Type B pancreatic cell (in vitro differentiated cells): ENCODE results near the gene TREML4. TPM values are rescaled to one million over a fixed set of nuclear protein-coding genes. Genes with fewer than 3 reads are reported as not detected.

ENCODE experiments used
- DNase-seq: peaks from one replicate; pipeline ENCODE4 v3.0.0; 2021; ENCODE audit warnings: mixed read lengths; ENCODE audit not compliant: unreplicated experiment; ENCODE audit errors: extremely low spot score
- H3K27ac Mint-ChIP-seq: 2 replicates; pipeline ENCODE4 v1.8.0; 2021; ENCODE audit warnings: mild to moderate bottlenecking, mixed read lengths
- H3K27me3 Mint-ChIP-seq: 2 replicates; pipeline ENCODE4 v1.8.0; 2021; ENCODE audit warnings: mixed read lengths
- H3K36me3 Mint-ChIP-seq: 2 replicates; pipeline ENCODE4 v1.8.0; 2021; ENCODE audit warnings: mixed read lengths
- H3K4me1 Mint-ChIP-seq: one replicate; pipeline ENCODE4 v1.8.0; 2021; ENCODE audit warnings: mixed read lengths; ENCODE audit not compliant: unreplicated experiment
- H3K4me3 Mint-ChIP-seq: 2 replicates; pipeline ENCODE4 v1.8.0; 2021; ENCODE audit warnings: mild to moderate bottlenecking, mixed read lengths
- H3K9me3 Mint-ChIP-seq: 2 replicates; pipeline ENCODE4 v1.8.0; 2021; ENCODE audit warnings: mixed read lengths
- CTCF ChIP-seq: fragments of 200-600 bp; sonication (generic); conservative IDR thresholded peaks from 2 replicates; pipeline ENCODE4 v1.5.0; 2021; ENCODE audit warnings: antibody characterized with exemption, mild to moderate bottlenecking
- total RNA-seq: library from RNA; stranded (reverse); gene quantifications from 2 replicates; pipeline ENCODE4 v1.2.1, GENCODE V29; 2021; ENCODE audit warnings: low replicate concordance

The TREML4 gene
- total RNA-seq, 1 donor from 2014 or later: not detected

- Mint-ChIP-seq H3K4me1 (peaks cover 17% of the 10 kb centered on the region), H3K4me3 (no peak overlapping the region), H3K27me3 (peaks cover 26% of the 10 kb centered on the region), H3K36me3 (peaks cover 3% of the 10 kb centered on the region), H3K9me3 (peaks cover 7% of the 10 kb centered on the region), H3K27ac (no peak overlapping the region)
- TF ChIP-seq CTCF: no peak
- DNase-seq: no peak
Observed at GRCh38 chr6:41280381-41281057, 52.4 kb downstream of the TREML4 start.

- H3K4me3 Mint-ChIP-seq: no peak overlapping the region
- peaks cover 3% of the 10 kb centered on the region for H3K36me3 Mint-ChIP-seq
- H3K9me3 Mint-ChIP-seq: peaks cover 12% of the 10 kb centered on the region
- TF ChIP-seq CTCF: no peak
- H3K27me3 Mint-ChIP-seq: peaks cover 20% of the 10 kb centered on the region
- H3K27ac Mint-ChIP-seq: no peak overlapping the region
- H3K4me1 Mint-ChIP-seq: peaks cover 31% of the 10 kb centered on the region
- DNase-seq: no peak
Observed at GRCh38 chr6:41283600-41283999, 55.5 kb downstream of the TREML4 start.

- Mint-ChIP-seq H3K4me3 (no peak overlapping the region), H3K27me3 (peaks cover 15% of the 10 kb centered on the region), H3K27ac (no peak overlapping the region), H3K9me3 (peaks cover 12% of the 10 kb centered on the region), H3K36me3 (peaks cover 3% of the 10 kb centered on the region), H3K4me1 (peaks cover 28% of the 10 kb centered on the region)
- TF ChIP-seq CTCF: no peak
- no peak for DNase-seq
Observed at GRCh38 chr6:41284726-41285125, 56.6 kb downstream of the TREML4 start.

- peaks cover 13% of the 10 kb centered on the region for H3K27me3 Mint-ChIP-seq
- peaks cover 12% of the 10 kb centered on the region for H3K9me3 Mint-ChIP-seq
- no peak for DNase-seq
- no peak within 1 kb of the TSS for H3K4me3 Mint-ChIP-seq
- no peak for TF ChIP-seq CTCF
- peaks cover 37% of the 10 kb centered on the region for H3K4me1 Mint-ChIP-seq
- peaks cover 3% of the 10 kb centered on the region for H3K36me3 Mint-ChIP-seq
- peak within 1 kb of the TSS; percentile 46 for H3K27ac Mint-ChIP-seq
Observed at GRCh38 chr6:41286544-41287346, 58.6 kb downstream of the TREML4 start, which contains the start of gene TREM1. Gene TREM1 (minus strand): TSS chr6:41286682. CDS start chr6:41286655, 27 bp downstream.

GRCh38 chr6:41288030-41288753 lies 60.0 kb downstream of the TREML4 start:
- DNase-seq: no peak
- H3K9me3 Mint-ChIP-seq: peaks cover 5% of the 10 kb centered on the region
- no peak for TF ChIP-seq CTCF
- no peak overlapping the region for H3K4me3 Mint-ChIP-seq
- peaks cover 33% of the 10 kb centered on the region for H3K4me1 Mint-ChIP-seq
- peaks cover 13% of the 10 kb centered on the region for H3K27me3 Mint-ChIP-seq
- H3K27ac Mint-ChIP-seq: peak overlapping the region; percentile 70
- no peaks in the 10 kb centered on the region for H3K36me3 Mint-ChIP-seq

Other genes starting within 250 kb of the TREML4 start
- 3.1 and 5.1 TPM in 2 replicates for gene UNC5CL, start 189.1 kb upstream of the TREML4 start, total RNA-seq
- not detected in 2 replicates for gene TSPO2, start 185.9 kb upstream of the TREML4 start, total RNA-seq
- 0.64 and 1.5 TPM in 2 replicates for gene APOBEC2, start 175.1 kb upstream of the TREML4 start, total RNA-seq
- 30.7 and 33.7 TPM in 2 replicates for gene OARD1, start 156.0 kb upstream of the TREML4 start, total RNA-seq
- gene NFYA, start 155.4 kb upstream of the TREML4 start, total RNA-seq: 31.4 and 40.4 TPM in 2 replicates
- gene TREML1, start 74.0 kb upstream of the TREML4 start, total RNA-seq: not detected in 2 replicates
- not detected in 2 replicates for gene TREM2, start 65.2 kb upstream of the TREML4 start, total RNA-seq
- gene TREML2, start 27.2 kb upstream of the TREML4 start, total RNA-seq: not detected in 2 replicates
- gene TREM1, start 58.3 kb downstream of the TREML4 start, total RNA-seq: not detected in 2 replicates
- not detected in 2 replicates for gene NCR2, start 107.3 kb downstream of the TREML4 start, total RNA-seq